Liver (tissue), 9 donors: ENCODE data around the gene POLD2. TPM values are rescaled to one million over a fixed set of nuclear protein-coding genes. Genes with fewer than 3 reads are reported as not detected.

Source experiments
- DNase-seq: peaks from one replicate; pipeline ENCODE4 v3.0.0-alpha.2; 2017; ENCODE audit warnings: low spot score
- H3K27ac ChIP-seq, 2 donors: one replicate each; pipeline ENCODE4 v1.7.0; 2013; ENCODE audit warnings: inconsistent platforms in 2 of 2, low read length in 2 of 2, control low read depth in 1 of 2, low read depth in 1 of 2, mild to moderate bottlenecking in 1 of 2
- H3K27me3 ChIP-seq, 4 donors: one replicate each; pipeline versions ENCODE4 v1.6.1 to v1.7.0; 2013; ENCODE audit warnings: low read length in 3 of 4, inconsistent platforms in 1 of 4, mild to moderate bottlenecking in 1 of 4, moderate library complexity in 1 of 4; ENCODE audit not compliant: control insufficient read depth in 4 of 4, insufficient read depth in 4 of 4
- H3K36me3 ChIP-seq, 4 donors: one replicate each; pipeline versions ENCODE4 v1.6.1 to v1.7.0; 2013; ENCODE audit warnings: low read length in 3 of 4, mild to moderate bottlenecking in 3 of 4, low read depth in 1 of 4, moderate library complexity in 1 of 4; ENCODE audit not compliant: control insufficient read depth in 4 of 4, insufficient read depth in 3 of 4
- H3K4me1 ChIP-seq, 4 donors: one replicate each; pipeline versions ENCODE4 v1.6.1 to v1.7.0; 2013; ENCODE audit warnings: low read length in 3 of 4, mild to moderate bottlenecking in 3 of 4, moderate library complexity in 1 of 4; ENCODE audit not compliant: control insufficient read depth in 4 of 4, insufficient read depth in 4 of 4
- H3K4me3 ChIP-seq, 3 donors: one replicate each; pipeline versions ENCODE4 v1.6.1 to v1.7.0; 2013; ENCODE audit warnings: low read length in 3 of 3, control low read depth in 1 of 3, low read depth in 1 of 3, mild to moderate bottlenecking in 1 of 3
- H3K9ac ChIP-seq, 2 donors: one replicate each; pipeline ENCODE4 v1.7.0; 2013; ENCODE audit warnings: low read length in 2 of 2, mild to moderate bottlenecking in 2 of 2, moderate library complexity in 2 of 2, control low read depth in 1 of 2, low read depth in 1 of 2
- H3K9me3 ChIP-seq, 4 donors: one replicate each; pipeline versions ENCODE4 v1.6.1 to v1.7.0; 2013; ENCODE audit warnings: low read length in 3 of 4; ENCODE audit not compliant: control insufficient read depth in 4 of 4
- ATF3 ChIP-seq: IDR thresholded peaks from 2 replicates; pipeline ENCODE4 v1.6.1; 2016; ENCODE audit warnings: antibody characterized with exemption
- CTCF ChIP-seq: fragments of 150-350 bp; IDR thresholded peaks from 2 replicates; pipeline ENCODE4 v1.5.1; 2017; ENCODE audit warnings: improper control_type of control experiment, low read depth, low read length; ENCODE audit not compliant: missing input control
- EGR1 ChIP-seq, 2 donors: IDR thresholded peaks; 2 replicates each; pipeline ENCODE4 v1.6.1; 2016 to 2018; ENCODE audit warnings: antibody characterized with exemption in 2 of 2, low read depth in 2 of 2
- FOXA1 ChIP-seq: IDR thresholded peaks from 2 replicates; pipeline ENCODE4 v1.6.1; 2016; ENCODE audit warnings: antibody characterized with exemption
- FOXA2 ChIP-seq: IDR thresholded peaks from 2 replicates; pipeline ENCODE4 v1.6.1; 2016; ENCODE audit warnings: antibody characterized with exemption
- GABPA ChIP-seq, 2 donors: IDR thresholded peaks in 1 of 2; conservative IDR thresholded peaks in 1 of 2; 2 replicates each; pipeline ENCODE4 v1.6.1; 2016; ENCODE audit warnings: antibody characterized with exemption in 2 of 2, mild to moderate bottlenecking in 1 of 2, moderate library complexity in 1 of 2
- HNF4A ChIP-seq, 2 donors: conservative IDR thresholded peaks; 2 replicates each; pipeline ENCODE4 v1.6.1; 2016; ENCODE audit warnings: antibody characterized with exemption in 2 of 2, mild to moderate bottlenecking in 2 of 2
- HNF4G ChIP-seq: IDR thresholded peaks from 2 replicates; pipeline ENCODE4 v1.6.1; 2016; ENCODE audit warnings: antibody characterized with exemption
- JUND ChIP-seq, 2 donors: IDR thresholded peaks; 2 replicates each; pipeline ENCODE4 v1.6.1; 2016; ENCODE audit warnings: antibody characterized with exemption in 2 of 2
- NR2F2 ChIP-seq: IDR thresholded peaks from 2 replicates; pipeline ENCODE4 v1.6.1; 2016; ENCODE audit warnings: antibody characterized with exemption
- RAD21 ChIP-seq, 2 donors: IDR thresholded peaks; 2 replicates each; pipeline ENCODE4 v1.6.1; 2016; ENCODE audit warnings: antibody characterized with exemption in 2 of 2, mild to moderate bottlenecking in 2 of 2
- RXRA ChIP-seq, 2 donors: IDR thresholded peaks; 2 replicates each; pipeline ENCODE4 v1.6.1; 2017 to 2018; ENCODE audit warnings: antibody characterized with exemption in 2 of 2, mild to moderate bottlenecking in 1 of 2
- SP1 ChIP-seq: IDR thresholded peaks from 2 replicates; pipeline ENCODE4 v1.6.1; 2018; ENCODE audit warnings: antibody characterized with exemption, mild to moderate bottlenecking
- TAF1 ChIP-seq: conservative IDR thresholded peaks from 2 replicates; pipeline ENCODE4 v1.6.1; 2016; ENCODE audit warnings: antibody characterized with exemption, mild to moderate bottlenecking
- YY1 ChIP-seq: IDR thresholded peaks from 2 replicates; pipeline ENCODE4 v1.6.1; 2016; ENCODE audit warnings: antibody characterized with exemption, mild to moderate bottlenecking
- ZBTB33 ChIP-seq: IDR thresholded peaks from 2 replicates; pipeline ENCODE4 v1.6.1; 2016; ENCODE audit warnings: antibody characterized with exemption
- WGBS: extraction: QIAGEN DNeasy Blood & Tissue Kit; methylation state at CpG from one replicate; pipeline ENCODE4 v1.1.7; 2013; 5-methylcytosine and 5-hydroxymethylcytosine counted together
- polyA plus RNA-seq, 2 donors: library from polyadenylated mRNA; stranded (reverse) in 1 of 2; unstranded in 1 of 2; fragments of 200-250 nt in 1 of 2; fragments of >200 nt in 1 of 2; fragmentation: Nextera tagmentation in 1 of 2; extraction: Ambion mirVana in 1 of 2; gene quantifications; one replicate each; pipeline versions ENCODE4 v1.2.1 to v1.2.3, GENCODE V29; 2013 to 2015
- total RNA-seq, 2 donors: library from RNA; depleted of rRNA; stranded (reverse); fragments of >200 nt; gene quantifications; one replicate each; pipeline ENCODE4 v1.2.3, GENCODE V29; 2014
- TF ChIP-seq, protein P1 (sequence below): IDR thresholded peaks from 2 replicates; pipeline ENCODE4 v1.6.1; 2016; ENCODE audit warnings: antibody characterized with exemption, mild to moderate bottlenecking
- TF ChIP-seq, protein P2 (sequence below): IDR thresholded peaks from 2 replicates; pipeline ENCODE4 v1.6.1; 2016; ENCODE audit warnings: antibody characterized with exemption
- donor health status: healthy.
- donor health status: healthy.
- donor health status: healthy.
- donor health status: healthy.
- donor health status: healthy.

The POLD2 gene
- total and polyA plus RNA-seq, 4 donors, result 53.9 to 101 (median 85.3) TPM

DNA sequence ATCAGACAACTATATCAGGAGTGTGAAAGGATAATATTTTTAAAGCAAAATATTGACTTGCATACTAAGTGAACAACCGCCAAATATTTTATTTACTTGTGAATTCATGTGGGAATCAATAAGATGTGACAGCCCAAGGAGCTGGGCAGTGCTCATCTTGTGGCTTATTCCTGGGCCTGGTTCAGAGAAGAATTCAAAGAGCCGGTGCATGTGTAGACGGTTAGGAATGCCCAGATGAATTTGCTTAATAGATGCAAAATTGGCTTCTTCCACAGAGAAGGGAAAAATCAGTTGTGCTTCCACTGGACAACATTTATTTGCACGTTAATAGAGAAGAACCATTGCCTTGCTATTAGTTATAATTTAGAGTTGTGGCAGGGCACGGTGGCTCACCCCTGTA is 13.4 kb upstream of the POLD2 start (continued):
- TF ChIP-seq ZBTB33, result no peak

DNA sequence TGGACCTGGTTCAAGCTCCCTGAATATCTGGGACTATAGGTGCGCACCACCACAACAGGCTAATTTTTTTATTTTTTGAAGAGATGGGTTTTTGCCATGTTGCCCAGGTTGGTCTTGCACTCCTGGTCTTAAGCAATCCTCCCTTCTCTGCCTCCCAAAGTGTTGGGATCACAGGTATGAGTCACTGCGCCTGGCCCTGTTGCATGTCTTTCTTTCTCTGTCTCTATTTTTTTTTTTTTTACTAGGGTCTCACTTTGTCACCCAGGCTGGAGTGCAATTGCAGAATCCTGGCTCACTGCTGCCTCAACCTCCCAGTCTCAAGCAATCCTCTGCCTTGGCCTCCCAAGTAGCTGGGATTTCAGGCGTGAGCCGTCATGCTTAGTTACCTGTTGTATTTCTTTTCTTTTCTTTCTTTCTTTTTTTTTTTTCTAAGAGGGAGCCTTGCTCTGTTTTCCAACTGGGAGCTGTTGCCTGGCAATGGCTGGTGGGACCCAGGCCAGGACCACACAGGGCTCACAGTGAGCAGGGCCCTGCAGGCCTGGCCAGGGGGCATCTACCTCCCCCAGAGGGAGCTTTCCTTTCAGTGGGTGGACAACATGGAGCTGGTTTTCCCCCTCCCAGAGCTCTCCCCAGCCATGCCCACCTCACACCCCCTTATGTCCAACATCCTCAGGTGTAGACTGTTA is 11.7 kb upstream of the POLD2 start:
- H3K27ac ChIP-seq, result no peak overlapping the region
- WGBS, result 94% methylated on average over 4 of the region's 4 CpGs
- H3K4me1 ChIP-seq, result peaks cover 2 to 13% (median 8%) of the 10 kb centered on the region in 4 donors
- no peaks in the 10 kb centered on the region for H3K36me3 ChIP-seq
- no peak for TF ChIP-seq NR2F2
- TF ChIP-seq HNF4A (conservative IDR thresholded peaks at IDR 0.05), result no peak
- no peak for TF ChIP-seq HNF4G
- no peak for TF ChIP-seq ZBTB33
- TF ChIP-seq TAF1, result no peak
- no peaks in the 10 kb centered on the region for H3K9me3 ChIP-seq
- no peak overlapping the region for H3K9ac ChIP-seq
- no peak for DNase-seq
- H3K4me3 ChIP-seq, result no peak overlapping the region
- H3K27me3 ChIP-seq, result no peaks in the 10 kb centered on the region

DNA sequence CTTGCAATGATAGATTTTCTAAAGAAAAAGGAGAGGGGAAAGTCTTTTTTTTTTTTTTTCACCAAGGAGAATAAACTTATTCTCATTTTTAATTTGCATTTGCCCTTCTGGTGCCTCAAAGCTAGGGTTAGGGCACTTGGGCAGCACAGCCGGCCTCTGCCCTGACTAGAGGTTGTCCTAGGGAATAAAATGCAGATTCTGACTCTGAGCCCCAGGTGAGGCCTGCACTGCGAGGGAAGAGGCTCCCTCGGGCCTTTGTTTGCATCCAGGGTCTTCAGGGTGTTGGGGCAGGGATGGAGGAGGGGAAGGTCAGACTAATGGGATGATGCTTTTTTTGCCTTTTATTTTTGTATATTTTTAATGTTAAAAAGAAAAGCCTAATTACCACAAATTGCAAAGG is 9.9 kb upstream of the POLD2 start:
- 73% methylated on average over 3 of the region's 3 CpGs for WGBS
- Histone ChIP-seq H3K27me3 (no peaks in the 10 kb centered on the region), H3K9ac (no peak overlapping the region), H3K27ac (no peak overlapping the region), H3K4me3 (no peak overlapping the region), H3K36me3 (no peaks in the 10 kb centered on the region), H3K9me3 (no peaks in the 10 kb centered on the region), H3K4me1 (peaks cover 2 to 13% (median 8%) of the 10 kb centered on the region in 4 donors)
- DNase-seq, result no peak
- TF ChIP-seq FOXA1 (no peak), FOXA2 (no peak), HNF4A (conservative IDR thresholded peaks at IDR 0.05) (no peak), ATF3 (no peak), RXRA (IDR thresholded peaks at IDR 0.05) (no peak), GABPA (IDR thresholded peaks at IDR 0.05 in 1 of 2, conservative IDR thresholded peaks at IDR 0.05 in 1 of 2) (no peak), SP1 (no peak), CTCF (no peak), RAD21 (IDR thresholded peaks at IDR 0.05) (no peak), TAF1 (no peak), YY1 (no peak), HNF4G (no peak), JUND (IDR thresholded peaks at IDR 0.05) (no peak), EGR1 (IDR thresholded peaks at IDR 0.05; ENCODE audit: low read depth in 2 of 2) (no peak), ZBTB33 (no peak), NR2F2 (no peak)
- TF ChIP-seq, protein P1, sequence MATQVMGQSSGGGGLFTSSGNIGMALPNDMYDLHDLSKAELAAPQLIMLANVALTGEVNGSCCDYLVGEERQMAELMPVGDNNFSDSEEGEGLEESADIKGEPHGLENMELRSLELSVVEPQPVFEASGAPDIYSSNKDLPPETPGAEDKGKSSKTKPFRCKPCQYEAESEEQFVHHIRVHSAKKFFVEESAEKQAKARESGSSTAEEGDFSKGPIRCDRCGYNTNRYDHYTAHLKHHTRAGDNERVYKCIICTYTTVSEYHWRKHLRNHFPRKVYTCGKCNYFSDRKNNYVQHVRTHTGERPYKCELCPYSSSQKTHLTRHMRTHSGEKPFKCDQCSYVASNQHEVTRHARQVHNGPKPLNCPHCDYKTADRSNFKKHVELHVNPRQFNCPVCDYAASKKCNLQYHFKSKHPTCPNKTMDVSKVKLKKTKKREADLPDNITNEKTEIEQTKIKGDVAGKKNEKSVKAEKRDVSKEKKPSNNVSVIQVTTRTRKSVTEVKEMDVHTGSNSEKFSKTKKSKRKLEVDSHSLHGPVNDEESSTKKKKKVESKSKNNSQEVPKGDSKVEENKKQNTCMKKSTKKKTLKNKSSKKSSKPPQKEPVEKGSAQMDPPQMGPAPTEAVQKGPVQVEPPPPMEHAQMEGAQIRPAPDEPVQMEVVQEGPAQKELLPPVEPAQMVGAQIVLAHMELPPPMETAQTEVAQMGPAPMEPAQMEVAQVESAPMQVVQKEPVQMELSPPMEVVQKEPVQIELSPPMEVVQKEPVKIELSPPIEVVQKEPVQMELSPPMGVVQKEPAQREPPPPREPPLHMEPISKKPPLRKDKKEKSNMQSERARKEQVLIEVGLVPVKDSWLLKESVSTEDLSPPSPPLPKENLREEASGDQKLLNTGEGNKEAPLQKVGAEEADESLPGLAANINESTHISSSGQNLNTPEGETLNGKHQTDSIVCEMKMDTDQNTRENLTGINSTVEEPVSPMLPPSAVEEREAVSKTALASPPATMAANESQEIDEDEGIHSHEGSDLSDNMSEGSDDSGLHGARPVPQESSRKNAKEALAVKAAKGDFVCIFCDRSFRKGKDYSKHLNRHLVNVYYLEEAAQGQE, result no peak
- TF ChIP-seq, protein P2, sequence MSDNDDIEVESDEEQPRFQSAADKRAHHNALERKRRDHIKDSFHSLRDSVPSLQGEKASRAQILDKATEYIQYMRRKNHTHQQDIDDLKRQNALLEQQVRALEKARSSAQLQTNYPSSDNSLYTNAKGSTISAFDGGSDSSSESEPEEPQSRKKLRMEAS, result no peak
